Neural cell (in vitro differentiated cells): Measurements from ENCODE around the gene RNF26. TPM values are rescaled to one million over a fixed set of nuclear protein-coding genes. Genes with fewer than 3 reads are reported as not detected.

Source experiments
- H2AFZ ChIP-seq: fragments of 200-600, 300-800 bp; sonication (generic), shearing (Covaris generic); 2 replicates; pipeline ENCODE4 v1.6.0; 2014; ENCODE audit warnings: low read depth, mild to moderate bottlenecking, antibody characterized with exemption, low read length, moderate library complexity
- H3F3A ChIP-seq: fragments of 200-600 bp; shearing (Covaris generic); 2 replicates; pipeline ENCODE4 v1.6.1; 2016; ENCODE audit warnings: mild to moderate bottlenecking, moderate library complexity, mixed read lengths, antibody characterized with exemption, low read length; ENCODE audit not compliant: insufficient read depth, poor library complexity, severe bottlenecking
- H3K27ac ChIP-seq: fragments of 200-600, 300-800 bp; sonication (generic), shearing (Covaris generic); 2 replicates; pipeline ENCODE4 v1.5.1; 2014; ENCODE audit warnings: mild to moderate bottlenecking, low read length, moderate library complexity
- H3K27me3 ChIP-seq: fragments of 300-800, 200-600 bp; sonication (generic), shearing (Covaris generic); 2 replicates; pipeline ENCODE4 v1.6.0; 2014; ENCODE audit warnings: mild to moderate bottlenecking, low read depth, low read length, moderate library complexity; ENCODE audit not compliant: insufficient read depth
- H3K36me3 ChIP-seq: fragments of 300-800, 200-600 bp; sonication (generic), shearing (Covaris generic); 2 replicates; pipeline ENCODE4 v1.5.1; 2014; ENCODE audit warnings: mild to moderate bottlenecking, antibody characterized with exemption, low read length, moderate library complexity; ENCODE audit not compliant: insufficient read depth
- H3K4me2 ChIP-seq: fragments of 300-800, 200-600 bp; sonication (generic), shearing (Covaris generic); 2 replicates; pipeline ENCODE4 v1.6.0; 2014; ENCODE audit warnings: mild to moderate bottlenecking, low read length
- H3K4me3 ChIP-seq: fragments of 300-800, 200-600 bp; sonication (generic), shearing (Covaris generic); 2 replicates; pipeline ENCODE4 v1.5.1; 2014; ENCODE audit warnings: mild to moderate bottlenecking, low read length, moderate library complexity
- H3K79me2 ChIP-seq: fragments of 200-600 bp; shearing (Covaris generic); replicated peaks from 2 replicates; pipeline ENCODE4 v1.6.0; 2014; ENCODE audit warnings: mild to moderate bottlenecking, low read length, moderate library complexity; ENCODE audit not compliant: insufficient read depth
- H3K9ac ChIP-seq: fragments of 300-800, 200-600 bp; sonication (generic), shearing (Covaris generic); 2 replicates; pipeline ENCODE4 v1.6.1; 2016; ENCODE audit warnings: mild to moderate bottlenecking, low read length, mixed read lengths
- H3K9me2 ChIP-seq: fragments of 200-600 bp; shearing (Covaris generic); 2 replicates; pipeline ENCODE4 v1.6.1; 2016; ENCODE audit warnings: mild to moderate bottlenecking, low read length, mixed read lengths; ENCODE audit not compliant: insufficient read depth
- H3K9me3 ChIP-seq: fragments of 200-600, 300-800 bp; sonication (generic), shearing (Covaris generic); 2 replicates; pipeline ENCODE4 v1.6.1; 2016; ENCODE audit warnings: mild to moderate bottlenecking, mixed run types, low read length, moderate library complexity, mixed read lengths
- H4K20me1 ChIP-seq: fragments of 200-600 bp; shearing (Covaris generic); 2 replicates; pipeline ENCODE4 v1.6.1; 2016; ENCODE audit warnings: mild to moderate bottlenecking, mixed run types; ENCODE audit not compliant: insufficient read depth
- CTCF ChIP-seq: fragments of 450-650 bp; IDR thresholded peaks from 2 replicates; pipeline ENCODE4 v1.5.1; 2014; ENCODE audit warnings: antibody characterized with exemption, mild to moderate bottlenecking, moderate library complexity; ENCODE audit not compliant: poor library complexity, severe bottlenecking
- EP300 ChIP-seq: fragments of 450-650 bp; conservative IDR thresholded peaks from 2 replicates; pipeline ENCODE4 v1.6.1; 2014; ENCODE audit warnings: antibody characterized with exemption, mild to moderate bottlenecking, moderate library complexity; ENCODE audit not compliant: poor library complexity, severe bottlenecking
- EZH2 ChIP-seq: fragments of 200-600, 300-800 bp; shearing (Covaris generic), sonication (generic); IDR thresholded peaks from 2 replicates; pipeline ENCODE4 v1.6.1; 2014; ENCODE audit warnings: antibody characterized with exemption, low read length, borderline replicate concordance, mild to moderate bottlenecking; ENCODE audit not compliant: insufficient read depth, poor library complexity, severe bottlenecking
- MXI1 ChIP-seq: fragments of 450-650 bp; conservative IDR thresholded peaks from 2 replicates; pipeline ENCODE4 v1.6.1; 2014; ENCODE audit warnings: antibody characterized with exemption, mild to moderate bottlenecking; ENCODE audit not compliant: poor library complexity, severe bottlenecking
- POLR2AphosphoS5 ChIP-seq: IDR thresholded peaks from 2 replicates; pipeline ENCODE4 v1.6.1; 2012
- RAD21 ChIP-seq: fragments of 450-650 bp; conservative IDR thresholded peaks from 2 replicates; pipeline ENCODE4 v1.6.1; 2014; ENCODE audit warnings: antibody characterized with exemption, mild to moderate bottlenecking, moderate library complexity
- REST ChIP-seq: IDR thresholded peaks from 2 replicates; pipeline ENCODE4 v1.6.1; 2012; ENCODE audit warnings: borderline replicate concordance
- SMC3 ChIP-seq: fragments of 450-650 bp; conservative IDR thresholded peaks from 2 replicates; pipeline ENCODE4 v1.6.1; 2014; ENCODE audit warnings: antibody characterized with exemption, mild to moderate bottlenecking, moderate library complexity; ENCODE audit not compliant: poor library complexity
- TAF1 ChIP-seq: IDR thresholded peaks from 2 replicates; pipeline ENCODE4 v1.6.1; 2012; ENCODE audit warnings: low read depth
- polyA plus RNA-seq: library from polyadenylated mRNA; depleted of rRNA; stranded (reverse); fragments of >200 nt; gene quantifications from 2 replicates; pipeline ENCODE4 v1.2.3, GENCODE V29; 2014

Gene RNF26
- polyA plus RNA-seq, 1 donor from 2014 or later: 2.6 TPM

- H3K27ac ChIP-seq: peak overlapping the region; percentile 93
- H3K27me3 ChIP-seq: peaks cover 8% of the 10 kb centered on the region
- H3F3A ChIP-seq: no peaks in the 10 kb centered on the region
- no peaks in the 10 kb centered on the region for H3K36me3 ChIP-seq
- no peak overlapping the region for H2AFZ ChIP-seq
- H3K4me3 ChIP-seq: no peak overlapping the region
- no peaks in the 10 kb centered on the region for H3K9me2 ChIP-seq
- no peaks in the 10 kb centered on the region for H4K20me1 ChIP-seq
- no peaks in the 10 kb centered on the region for H3K79me2 ChIP-seq
- H3K4me2 ChIP-seq: no peak overlapping the region
- H3K9me3 ChIP-seq: no peaks in the 10 kb centered on the region
- TF ChIP-seq REST (no peak), TAF1 (no peak), EP300 (no peak), SMC3 (no peak), MXI1 (no peak), RAD21 (no peak), POLR2AphosphoS5 (no peak), CTCF (no peak), EZH2 (no peak)
- H3K9ac ChIP-seq: peak overlapping the region; percentile 14
Measured at GRCh38 chr11:119359365-119360214, 25.3 kb downstream of the RNF26 start.

- H3K27ac ChIP-seq: peak overlapping the region; percentile 93
- H3K9ac ChIP-seq: peak overlapping the region; percentile 68
Measured at GRCh38 chr11:119361056-119361787, 26.9 kb downstream of the RNF26 start.

More at GRCh38 chr11:119361056-119361787, 26.9 kb downstream of the RNF26 start:
- Histone ChIP-seq H4K20me1 (no peaks in the 10 kb centered on the region), H3F3A (no peaks in the 10 kb centered on the region), H3K4me2 (peak overlapping the region; percentile 81), H2AFZ (peak overlapping the region; percentile 10), H3K36me3 (no peaks in the 10 kb centered on the region), H3K9me3 (no peaks in the 10 kb centered on the region), H3K9me2 (no peaks in the 10 kb centered on the region), H3K27me3 (peaks cover 13% of the 10 kb centered on the region), H3K79me2 (no peaks in the 10 kb centered on the region), H3K4me3 (peak overlapping the region; percentile 59)
- TF ChIP-seq CTCF (no peak), TAF1 (peak; percentile 40), REST (no peak), SMC3 (peak; percentile 22), POLR2AphosphoS5 (peak; percentile 42), MXI1 (peak; percentile 18), EZH2 (no peak), RAD21 (no peak), EP300 (peak; percentile 79)
